ENCODE measurements around the gene JCAD.
A peak's percentile ranks its signal among the peaks of the same experiment; 100 is the strongest.

The JCAD gene

GRCh38 chr10:30062090-30062489, 2.7 kb upstream of the JCAD start:
- DNase-seq (ENCODE audit: insufficient read length, low spot score) = no peak

DNA sequence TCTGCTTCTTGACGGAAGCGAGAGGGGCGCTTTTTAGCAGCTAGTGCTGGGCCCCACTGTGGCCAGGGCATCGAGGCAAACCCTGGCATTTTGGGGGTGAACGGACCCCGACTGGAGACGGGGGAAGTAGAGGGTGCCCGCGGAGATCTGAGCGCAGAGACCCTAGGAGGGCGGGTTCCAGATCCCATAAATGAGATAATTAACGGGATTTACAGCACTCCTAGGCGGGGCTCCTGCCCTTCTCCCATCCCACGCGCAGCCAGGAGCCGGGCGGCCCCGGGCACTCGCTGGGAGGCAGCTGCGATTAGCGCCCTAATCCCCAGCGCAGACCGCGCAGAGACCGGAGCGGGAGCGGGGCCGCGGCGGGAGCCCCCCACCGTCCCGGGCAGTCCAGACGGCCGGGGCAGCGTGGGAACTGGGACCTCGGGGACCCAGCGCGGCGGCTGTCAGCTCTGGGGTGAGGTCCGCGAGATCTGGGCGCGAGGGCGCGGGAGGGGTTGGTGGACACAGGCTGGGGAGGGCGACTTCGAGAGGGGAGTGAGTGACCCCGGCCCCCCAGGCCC, 735 bp downstream of the JCAD start:
- no peak for FAIRE-seq
- peak; percentile 36 for DNase-seq (ENCODE audit: insufficient read length, low spot score)
- TF ChIP-seq CTCF (IDR thresholded peaks at IDR 0.05; ENCODE audit: insufficient read depth, missing control alignments) = no peak

More at GRCh38 chr10:30062090-30062489, 2.7 kb upstream of the JCAD start:
- no peak for TF ChIP-seq CTCF (IDR thresholded peaks at IDR 0.05; ENCODE audit: insufficient read depth, missing control alignments)
- FAIRE-seq = no peak

- no peak for TF ChIP-seq CTCF (IDR thresholded peaks at IDR 0.05; ENCODE audit: insufficient read depth, missing control alignments)
- no peak for FAIRE-seq
- no peak for DNase-seq (ENCODE audit: insufficient read length, low spot score)
Measured at GRCh38 chr10:30057894-30058556, 1.4 kb downstream of the JCAD start.

- FAIRE-seq (no peak), DNase-seq (ENCODE audit: insufficient read length, low spot score) (no peak)
Measured at GRCh38 chr10:30057421-30057841, 2.0 kb downstream of the JCAD start.

GRCh38 chr10:30056767-30057355, 2.5 kb downstream of the JCAD start:
- FAIRE-seq (no peak), DNase-seq (ENCODE audit: insufficient read length, low spot score) (no peak)
- no peak for TF ChIP-seq CTCF (IDR thresholded peaks at IDR 0.05; ENCODE audit: insufficient read depth, missing control alignments)

More at GRCh38 chr10:30057421-30057841, 2.0 kb downstream of the JCAD start:
- no peak for TF ChIP-seq CTCF (IDR thresholded peaks at IDR 0.05; ENCODE audit: insufficient read depth, missing control alignments)

DNA sequence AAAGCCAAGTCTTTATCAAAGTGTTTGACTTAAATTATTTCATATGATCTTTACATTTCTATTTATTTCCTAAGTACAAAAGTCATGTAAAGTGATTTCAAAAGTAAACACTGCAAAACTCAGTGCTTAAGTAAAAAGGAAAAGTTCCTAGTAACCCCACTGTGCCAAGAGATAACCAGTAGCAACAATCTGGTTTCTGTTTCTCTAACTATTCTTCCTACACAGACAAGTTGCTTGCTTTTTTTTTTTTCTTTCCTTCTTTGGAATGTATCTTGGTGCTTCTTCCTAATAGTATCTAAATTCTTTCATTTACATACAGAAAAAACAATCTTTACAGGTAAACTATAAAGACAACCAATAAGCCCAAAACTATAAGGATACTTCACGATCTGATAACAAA, 3.1 kb downstream of the JCAD start:
- FAIRE-seq (no peak), DNase-seq (ENCODE audit: insufficient read length, low spot score) (no peak)
- TF ChIP-seq CTCF (IDR thresholded peaks at IDR 0.05; ENCODE audit: insufficient read depth, missing control alignments) = no peak

- no peak for FAIRE-seq
- no peak for TF ChIP-seq CTCF (IDR thresholded peaks at IDR 0.05; ENCODE audit: insufficient read depth, missing control alignments)
- no peak for DNase-seq (ENCODE audit: insufficient read length, low spot score)
Measured at GRCh38 chr10:30055226-30055662, 4.1 kb downstream of the JCAD start.
